Neural cell (in vitro differentiated cells): ENCODE results near the gene ZFAND4. TPM values are rescaled to one million over a fixed set of nuclear protein-coding genes. Genes with fewer than 3 reads are reported as not detected.

Source experiments
- H2AFZ ChIP-seq: fragments of 200-600, 300-800 bp; sonication (generic), shearing (Covaris generic); 2 replicates; pipeline ENCODE4 v1.6.0; 2014; ENCODE audit warnings: low read depth, mild to moderate bottlenecking, antibody characterized with exemption, low read length, moderate library complexity
- H3F3A ChIP-seq: fragments of 200-600 bp; shearing (Covaris generic); 2 replicates; pipeline ENCODE4 v1.6.1; 2016; ENCODE audit warnings: mild to moderate bottlenecking, moderate library complexity, mixed read lengths, antibody characterized with exemption, low read length; ENCODE audit not compliant: insufficient read depth, poor library complexity, severe bottlenecking
- H3K27ac ChIP-seq: fragments of 200-600, 300-800 bp; sonication (generic), shearing (Covaris generic); 2 replicates; pipeline ENCODE4 v1.5.1; 2014; ENCODE audit warnings: mild to moderate bottlenecking, low read length, moderate library complexity
- H3K27me3 ChIP-seq: fragments of 300-800, 200-600 bp; sonication (generic), shearing (Covaris generic); 2 replicates; pipeline ENCODE4 v1.6.0; 2014; ENCODE audit warnings: mild to moderate bottlenecking, low read depth, low read length, moderate library complexity; ENCODE audit not compliant: insufficient read depth
- H3K36me3 ChIP-seq: fragments of 300-800, 200-600 bp; sonication (generic), shearing (Covaris generic); 2 replicates; pipeline ENCODE4 v1.5.1; 2014; ENCODE audit warnings: mild to moderate bottlenecking, antibody characterized with exemption, low read length, moderate library complexity; ENCODE audit not compliant: insufficient read depth
- H3K4me2 ChIP-seq: fragments of 300-800, 200-600 bp; sonication (generic), shearing (Covaris generic); 2 replicates; pipeline ENCODE4 v1.6.0; 2014; ENCODE audit warnings: mild to moderate bottlenecking, low read length
- H3K4me3 ChIP-seq: fragments of 300-800, 200-600 bp; sonication (generic), shearing (Covaris generic); 2 replicates; pipeline ENCODE4 v1.5.1; 2014; ENCODE audit warnings: mild to moderate bottlenecking, low read length, moderate library complexity
- H3K79me2 ChIP-seq: fragments of 200-600 bp; shearing (Covaris generic); replicated peaks from 2 replicates; pipeline ENCODE4 v1.6.0; 2014; ENCODE audit warnings: mild to moderate bottlenecking, low read length, moderate library complexity; ENCODE audit not compliant: insufficient read depth
- H3K9ac ChIP-seq: fragments of 300-800, 200-600 bp; sonication (generic), shearing (Covaris generic); 2 replicates; pipeline ENCODE4 v1.6.1; 2016; ENCODE audit warnings: mild to moderate bottlenecking, low read length, mixed read lengths
- H3K9me2 ChIP-seq: fragments of 200-600 bp; shearing (Covaris generic); 2 replicates; pipeline ENCODE4 v1.6.1; 2016; ENCODE audit warnings: mild to moderate bottlenecking, low read length, mixed read lengths; ENCODE audit not compliant: insufficient read depth
- H3K9me3 ChIP-seq: fragments of 200-600, 300-800 bp; sonication (generic), shearing (Covaris generic); 2 replicates; pipeline ENCODE4 v1.6.1; 2016; ENCODE audit warnings: mild to moderate bottlenecking, mixed run types, low read length, moderate library complexity, mixed read lengths
- H4K20me1 ChIP-seq: fragments of 200-600 bp; shearing (Covaris generic); 2 replicates; pipeline ENCODE4 v1.6.1; 2016; ENCODE audit warnings: mild to moderate bottlenecking, mixed run types; ENCODE audit not compliant: insufficient read depth
- CTCF ChIP-seq: fragments of 450-650 bp; IDR thresholded peaks from 2 replicates; pipeline ENCODE4 v1.5.1; 2014; ENCODE audit warnings: antibody characterized with exemption, mild to moderate bottlenecking, moderate library complexity; ENCODE audit not compliant: poor library complexity, severe bottlenecking
- EP300 ChIP-seq: fragments of 450-650 bp; conservative IDR thresholded peaks from 2 replicates; pipeline ENCODE4 v1.6.1; 2014; ENCODE audit warnings: antibody characterized with exemption, mild to moderate bottlenecking, moderate library complexity; ENCODE audit not compliant: poor library complexity, severe bottlenecking
- EZH2 ChIP-seq: fragments of 200-600, 300-800 bp; shearing (Covaris generic), sonication (generic); IDR thresholded peaks from 2 replicates; pipeline ENCODE4 v1.6.1; 2014; ENCODE audit warnings: antibody characterized with exemption, low read length, borderline replicate concordance, mild to moderate bottlenecking; ENCODE audit not compliant: insufficient read depth, poor library complexity, severe bottlenecking
- MXI1 ChIP-seq: fragments of 450-650 bp; conservative IDR thresholded peaks from 2 replicates; pipeline ENCODE4 v1.6.1; 2014; ENCODE audit warnings: antibody characterized with exemption, mild to moderate bottlenecking; ENCODE audit not compliant: poor library complexity, severe bottlenecking
- POLR2AphosphoS5 ChIP-seq: IDR thresholded peaks from 2 replicates; pipeline ENCODE4 v1.6.1; 2012
- RAD21 ChIP-seq: fragments of 450-650 bp; conservative IDR thresholded peaks from 2 replicates; pipeline ENCODE4 v1.6.1; 2014; ENCODE audit warnings: antibody characterized with exemption, mild to moderate bottlenecking, moderate library complexity
- REST ChIP-seq: IDR thresholded peaks from 2 replicates; pipeline ENCODE4 v1.6.1; 2012; ENCODE audit warnings: borderline replicate concordance
- SMC3 ChIP-seq: fragments of 450-650 bp; conservative IDR thresholded peaks from 2 replicates; pipeline ENCODE4 v1.6.1; 2014; ENCODE audit warnings: antibody characterized with exemption, mild to moderate bottlenecking, moderate library complexity; ENCODE audit not compliant: poor library complexity
- TAF1 ChIP-seq: IDR thresholded peaks from 2 replicates; pipeline ENCODE4 v1.6.1; 2012; ENCODE audit warnings: low read depth
- polyA plus RNA-seq: library from polyadenylated mRNA; depleted of rRNA; stranded (reverse); fragments of >200 nt; gene quantifications from 2 replicates; pipeline ENCODE4 v1.2.3, GENCODE V29; 2014

Gene ZFAND4
- polyA plus RNA-seq, 1 donor from 2014 or later = 8.3 TPM

- Histone ChIP-seq H3K9me3 (no peaks in the 10 kb centered on the region), H3K79me2 (no peaks in the 10 kb centered on the region), H3K27ac (no peak overlapping the region), H3K9me2 (no peaks in the 10 kb centered on the region), H3K36me3 (no peaks in the 10 kb centered on the region), H3K9ac (no peak overlapping the region), H2AFZ (no peak overlapping the region), H3K4me2 (no peak overlapping the region), H3F3A (no peaks in the 10 kb centered on the region), H4K20me1 (no peaks in the 10 kb centered on the region), H3K27me3 (no peaks in the 10 kb centered on the region), H3K4me3 (no peak overlapping the region)
- TF ChIP-seq SMC3 = no peak
- TF ChIP-seq REST = no peak
- TF ChIP-seq CTCF = no peak
- no peak for TF ChIP-seq EP300
- TF ChIP-seq MXI1 = no peak
- TF ChIP-seq RAD21 = no peak
- TF ChIP-seq EZH2 = no peak
- no peak for TF ChIP-seq TAF1
These were observed 25.5 kb downstream of the ZFAND4 start for GRCh38 chr10:45647118-45647517.

- H3K36me3 ChIP-seq = no peaks in the 10 kb centered on the region
- H2AFZ ChIP-seq = no peak overlapping the region
- H3K4me2 ChIP-seq = no peak overlapping the region
- H3K27ac ChIP-seq = no peak overlapping the region
- TF ChIP-seq TAF1 = no peak
- TF ChIP-seq RAD21 = no peak
- TF ChIP-seq POLR2AphosphoS5 = no peak
- TF ChIP-seq MXI1 = no peak
- no peak for TF ChIP-seq EP300
- TF ChIP-seq EZH2 = no peak
- TF ChIP-seq SMC3 = no peak
- H3K9me3 ChIP-seq = no peaks in the 10 kb centered on the region
- H3K79me2 ChIP-seq = no peaks in the 10 kb centered on the region
- no peaks in the 10 kb centered on the region for H3F3A ChIP-seq
- no peak overlapping the region for H3K9ac ChIP-seq
- H4K20me1 ChIP-seq = no peaks in the 10 kb centered on the region
- no peak overlapping the region for H3K4me3 ChIP-seq
- H3K27me3 ChIP-seq = no peaks in the 10 kb centered on the region
- H3K9me2 ChIP-seq = no peaks in the 10 kb centered on the region
These were observed 26.1 kb downstream of the ZFAND4 start for GRCh38 chr10:45646384-45647050.
